Smooth muscle cell (in vitro differentiated cells): Measurements from ENCODE around the gene IGF2R. TPM values are rescaled to one million over a fixed set of nuclear protein-coding genes. Genes with fewer than 3 reads are reported as not detected.

ENCODE experiments used
- DNase-seq: peaks from one replicate; lab custom pipeline; 2025; ENCODE audit not compliant: unreplicated experiment; lab: John Stamatoyannopoulos, UW
- H2AFZ ChIP-seq: fragments of 200-600 bp; sonication (generic); 2 replicates; pipeline ENCODE4 v1.6.0; 2016; ENCODE audit warnings: antibody characterized with exemption, low read depth, mild to moderate bottlenecking
- H3F3A ChIP-seq: fragments of 200-600 bp; sonication (generic); 2 replicates; pipeline ENCODE4 v1.6.0; 2017; ENCODE audit warnings: antibody characterized with exemption, low read depth
- H3K27ac ChIP-seq: fragments of 200-600 bp; sonication (generic); 2 replicates; pipeline ENCODE4 v1.5.1; 2016; ENCODE audit warnings: low read depth, mild to moderate bottlenecking
- H3K27me3 ChIP-seq: fragments of 200-600 bp; sonication (generic); 2 replicates; pipeline ENCODE4 v1.6.1; 2016; ENCODE audit warnings: low read depth, mild to moderate bottlenecking
- H3K36me3 ChIP-seq: fragments of 200-600 bp; sonication (generic); 2 replicates; pipeline ENCODE4 v1.5.1; 2016; ENCODE audit warnings: low read depth
- H3K4me1 ChIP-seq: fragments of 200-600 bp; sonication (generic); 2 replicates; pipeline ENCODE4 v1.5.1; 2016; ENCODE audit warnings: low read depth
- H3K4me2 ChIP-seq: fragments of 200-600 bp; sonication (generic); 2 replicates; pipeline ENCODE4 v1.6.0; 2016; ENCODE audit warnings: mild to moderate bottlenecking
- H3K4me3 ChIP-seq: fragments of 200-600 bp; sonication (generic); 2 replicates; pipeline ENCODE4 v1.5.1; 2016; ENCODE audit warnings: mild to moderate bottlenecking
- H3K79me2 ChIP-seq: fragments of 200-600 bp; sonication (generic); 2 replicates; pipeline ENCODE4 v1.6.0; 2016; ENCODE audit warnings: low read depth, mild to moderate bottlenecking
- H3K9ac ChIP-seq: fragments of 200-600 bp; sonication (generic); 2 replicates; pipeline ENCODE4 v1.6.0; 2016; ENCODE audit warnings: low read depth
- H3K9me3 ChIP-seq: fragments of 200-600 bp; sonication (generic); replicated peaks from 2 replicates; pipeline ENCODE4 v1.5.1; 2016; ENCODE audit warnings: low read depth
- H4K20me1 ChIP-seq: fragments of 200-600 bp; sonication (generic); 2 replicates; pipeline ENCODE4 v1.6.0; 2016; ENCODE audit warnings: low read depth
- WGBS: methylation state at CpG from one replicate; pipeline ENCODE4 v1.1.7; 2016; ENCODE audit warnings: low lambda C conversion rate; 5-methylcytosine and 5-hydroxymethylcytosine counted together
- polyA plus RNA-seq: library from polyadenylated mRNA; unstranded; fragments of >200 nt; fragmentation: Nextera tagmentation; extraction: Ambion mirVana; gene quantifications from 2 replicates; pipeline ENCODE4 v1.2.1, GENCODE V29; 2016
- total RNA-seq: library from RNA; depleted of rRNA; stranded (reverse); fragments of >200 nt; gene quantifications from 2 replicates; pipeline ENCODE4 v1.2.3, GENCODE V29; 2014
- TF ChIP-seq, protein P1 (sequence below): fragments of 200-600 bp; sonication (generic); IDR thresholded peaks from 2 replicates; pipeline ENCODE4 v1.5.1; 2017; ENCODE audit warnings: borderline replicate concordance, mild to moderate bottlenecking, antibody characterized with exemption; ENCODE audit not compliant: insufficient read depth, poor library complexity, severe bottlenecking

IGF2R gene
- total and polyA plus RNA-seq, 2 experiments from 2014 or later = 44.7 to 77.4 TPM

DNA sequence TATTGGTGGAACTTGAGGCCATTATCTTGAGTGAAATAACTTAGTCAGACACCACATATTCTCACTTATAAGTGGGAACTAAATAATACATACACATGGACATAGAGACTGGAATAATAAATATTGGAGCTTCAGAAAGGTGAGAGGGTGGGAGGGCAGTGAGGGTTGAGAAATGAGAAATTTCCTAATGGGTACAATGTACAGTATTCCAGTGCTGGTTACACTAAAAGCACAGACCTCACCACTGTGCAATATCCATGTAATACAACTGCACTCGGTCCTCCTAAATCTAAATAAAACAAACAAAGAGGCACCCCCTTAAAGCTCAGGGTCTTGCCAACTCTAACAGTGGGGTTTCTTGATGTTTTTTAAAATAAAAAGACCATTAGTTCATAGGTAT, 53.2 kb downstream of the IGF2R start:
- H3K9me3 ChIP-seq = no peaks in the 10 kb centered on the region
- no peaks in the 10 kb centered on the region for H3F3A ChIP-seq
- peaks cover 4% of the 10 kb centered on the region for H3K36me3 ChIP-seq
- H2AFZ ChIP-seq = no peak overlapping the region
- no peak overlapping the region for H3K9ac ChIP-seq
- no peaks in the 10 kb centered on the region for H3K27me3 ChIP-seq
- TF ChIP-seq, protein P1, sequence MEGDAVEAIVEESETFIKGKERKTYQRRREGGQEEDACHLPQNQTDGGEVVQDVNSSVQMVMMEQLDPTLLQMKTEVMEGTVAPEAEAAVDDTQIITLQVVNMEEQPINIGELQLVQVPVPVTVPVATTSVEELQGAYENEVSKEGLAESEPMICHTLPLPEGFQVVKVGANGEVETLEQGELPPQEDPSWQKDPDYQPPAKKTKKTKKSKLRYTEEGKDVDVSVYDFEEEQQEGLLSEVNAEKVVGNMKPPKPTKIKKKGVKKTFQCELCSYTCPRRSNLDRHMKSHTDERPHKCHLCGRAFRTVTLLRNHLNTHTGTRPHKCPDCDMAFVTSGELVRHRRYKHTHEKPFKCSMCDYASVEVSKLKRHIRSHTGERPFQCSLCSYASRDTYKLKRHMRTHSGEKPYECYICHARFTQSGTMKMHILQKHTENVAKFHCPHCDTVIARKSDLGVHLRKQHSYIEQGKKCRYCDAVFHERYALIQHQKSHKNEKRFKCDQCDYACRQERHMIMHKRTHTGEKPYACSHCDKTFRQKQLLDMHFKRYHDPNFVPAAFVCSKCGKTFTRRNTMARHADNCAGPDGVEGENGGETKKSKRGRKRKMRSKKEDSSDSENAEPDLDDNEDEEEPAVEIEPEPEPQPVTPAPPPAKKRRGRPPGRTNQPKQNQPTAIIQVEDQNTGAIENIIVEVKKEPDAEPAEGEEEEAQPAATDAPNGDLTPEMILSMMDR = no peak
- 97% methylated on average over 1 of the region's 1 CpG for WGBS
- no peak overlapping the region for H3K4me2 ChIP-seq
- DNase-seq = no peak
- no peaks in the 10 kb centered on the region for H3K4me1 ChIP-seq
- H3K27ac ChIP-seq = no peak overlapping the region
- H3K4me3 ChIP-seq = no peak overlapping the region
- no peaks in the 10 kb centered on the region for H4K20me1 ChIP-seq
- H3K79me2 ChIP-seq = no peaks in the 10 kb centered on the region

DNA sequence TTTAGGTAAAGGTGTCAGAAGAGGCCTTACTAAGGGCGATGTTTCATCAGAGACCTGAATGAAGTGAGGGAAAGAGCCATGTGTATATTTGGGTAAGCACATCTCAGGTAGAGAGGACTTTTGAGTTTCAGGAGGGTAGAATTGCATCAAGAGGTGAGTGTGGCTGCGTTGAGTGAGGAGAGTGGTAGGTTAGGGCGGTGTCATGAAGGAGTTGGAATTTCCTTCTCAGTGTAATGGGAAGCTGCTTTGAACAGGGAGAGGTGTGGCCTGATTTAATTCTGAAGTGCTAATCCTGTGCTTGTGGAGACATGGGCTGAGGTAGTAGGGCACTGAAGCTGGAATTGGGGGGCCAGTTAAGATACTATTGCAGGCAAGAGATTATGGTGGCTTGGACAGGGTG, 53.9 kb downstream of the IGF2R start:
- no peaks in the 10 kb centered on the region for H3K9me3 ChIP-seq
- TF ChIP-seq, protein P1 = no peak
- WGBS = 95% methylated on average over 3 of the region's 3 CpGs

DNA sequence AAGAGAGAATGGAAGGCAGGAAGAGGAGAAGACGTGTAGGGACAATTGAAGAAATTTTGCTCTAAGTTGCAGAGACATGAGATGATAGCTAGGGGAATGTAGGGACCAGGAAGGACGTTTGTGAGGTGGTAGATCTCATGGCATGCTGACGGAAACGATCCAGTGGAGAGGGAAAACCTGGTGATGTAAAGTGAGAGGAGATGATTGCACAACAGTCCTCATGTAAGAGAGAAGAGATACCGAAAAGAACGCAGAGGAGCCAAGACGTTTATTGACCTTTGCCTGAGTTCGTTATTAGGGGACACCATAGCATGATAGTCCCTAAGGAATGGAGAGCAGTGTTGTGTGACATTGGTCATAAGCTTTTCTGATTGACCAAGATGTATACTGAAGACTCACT, 55.3 kb downstream of the IGF2R start:
- Histone ChIP-seq H3K4me2 (no peak overlapping the region), H3K27ac (no peak overlapping the region), H3K4me3 (no peak overlapping the region), H3K79me2 (no peaks in the 10 kb centered on the region), H4K20me1 (no peaks in the 10 kb centered on the region), H3K9ac (no peak overlapping the region), H3K27me3 (no peaks in the 10 kb centered on the region), H3K36me3 (peaks cover 4% of the 10 kb centered on the region), H2AFZ (no peak overlapping the region), H3K9me3 (no peaks in the 10 kb centered on the region), H3K4me1 (peaks cover 4% of the 10 kb centered on the region), H3F3A (peaks cover 5% of the 10 kb centered on the region)
- TF ChIP-seq, protein P1 = no peak
- WGBS = 95% methylated on average over 8 of the region's 8 CpGs
- no peak for DNase-seq

More for the DNA sequence above, 53.9 kb downstream of the IGF2R start:
- Histone ChIP-seq H3F3A (no peaks in the 10 kb centered on the region), H3K4me2 (no peak overlapping the region), H3K36me3 (peaks cover 4% of the 10 kb centered on the region), H3K27me3 (no peaks in the 10 kb centered on the region), H3K4me1 (no peaks in the 10 kb centered on the region), H2AFZ (no peak overlapping the region), H3K9ac (no peak overlapping the region), H3K4me3 (no peak overlapping the region), H4K20me1 (no peaks in the 10 kb centered on the region), H3K79me2 (no peaks in the 10 kb centered on the region), H3K27ac (no peak overlapping the region)
- no peak for DNase-seq

DNA sequence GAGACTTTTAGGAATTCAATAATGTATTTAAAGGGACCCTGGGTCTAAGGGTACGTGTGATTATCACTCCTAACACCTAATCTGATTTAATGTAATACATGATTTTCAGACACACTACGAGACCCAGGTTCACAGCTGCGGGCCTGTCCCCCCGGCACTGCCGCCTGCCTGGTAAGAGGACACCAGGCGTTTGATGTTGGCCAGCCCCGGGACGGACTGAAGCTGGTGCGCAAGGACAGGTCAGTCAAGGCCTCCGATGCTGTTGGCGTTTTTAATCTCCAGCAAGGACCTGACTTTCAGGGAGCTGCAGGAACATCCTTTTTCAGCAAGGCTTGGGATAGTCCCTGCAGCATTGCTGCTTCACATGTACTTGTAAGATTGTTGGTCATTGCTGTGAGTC, 58.2 kb downstream of the IGF2R start:
- no peak for DNase-seq
- H4K20me1 ChIP-seq = no peaks in the 10 kb centered on the region
- H3K9me3 ChIP-seq = no peaks in the 10 kb centered on the region
- H3F3A ChIP-seq = peaks cover 22% of the 10 kb centered on the region
- H3K27me3 ChIP-seq = no peaks in the 10 kb centered on the region
- peak overlapping the region; percentile 96 for H3K27ac ChIP-seq
- peaks cover 17% of the 10 kb centered on the region for H3K4me1 ChIP-seq
- H3K9ac ChIP-seq = no peak overlapping the region
- H3K4me2 ChIP-seq = no peak overlapping the region
- TF ChIP-seq, protein P1 = no peak
- no peaks in the 10 kb centered on the region for H3K79me2 ChIP-seq
- no peak overlapping the region for H3K4me3 ChIP-seq
- no peak overlapping the region for H2AFZ ChIP-seq
- peaks cover 4% of the 10 kb centered on the region for H3K36me3 ChIP-seq
- 99% methylated on average over 11 of the region's 11 CpGs for WGBS
